Measurements from ENCODE around the gene SDCBP2. TPM values are rescaled to one million over a fixed set of nuclear protein-coding genes. Genes with fewer than 3 reads are reported as not detected.

SDCBP2 gene
- total RNA-seq, 1 experiment from 2014 or later, result 1.5 TPM

DNA sequence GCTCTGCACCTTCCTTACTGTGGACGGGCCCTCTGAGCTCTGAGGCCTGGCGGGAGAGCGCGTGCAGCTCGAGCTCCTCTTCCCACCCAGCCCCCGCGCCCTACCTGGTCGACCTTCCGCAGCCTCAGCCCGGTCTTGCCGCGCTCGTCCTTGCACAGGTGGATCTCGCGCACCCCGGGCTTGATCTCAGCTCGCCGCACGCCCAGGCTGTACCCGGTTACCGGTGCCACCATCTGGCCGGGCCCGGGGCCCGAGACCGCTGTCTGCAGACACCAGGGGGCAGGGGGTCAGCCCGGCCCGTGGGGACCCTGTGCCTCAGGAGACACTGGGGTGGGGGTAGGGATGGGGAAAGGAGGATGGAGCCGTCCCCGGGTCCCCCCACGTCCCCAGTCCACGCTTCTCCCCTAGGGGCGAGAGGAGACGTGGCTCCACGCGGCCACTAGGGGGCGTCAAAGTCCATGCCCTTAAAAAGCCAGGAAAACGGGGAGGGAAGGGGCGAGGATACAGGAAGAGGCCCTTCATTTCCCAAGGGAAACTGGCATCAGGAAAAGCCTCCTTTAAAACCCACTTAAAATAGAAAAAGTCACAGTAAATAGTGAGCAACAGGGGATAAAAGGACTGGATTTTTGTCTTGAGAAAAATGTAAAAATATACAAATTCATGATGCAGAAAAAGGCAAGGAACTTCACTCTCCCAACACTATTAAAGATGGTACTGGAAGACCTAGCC lies 15.5 kb downstream of the SDCBP2 start:
- DNase-seq (ENCODE audit: low read depth), result peak; percentile 74

DNA sequence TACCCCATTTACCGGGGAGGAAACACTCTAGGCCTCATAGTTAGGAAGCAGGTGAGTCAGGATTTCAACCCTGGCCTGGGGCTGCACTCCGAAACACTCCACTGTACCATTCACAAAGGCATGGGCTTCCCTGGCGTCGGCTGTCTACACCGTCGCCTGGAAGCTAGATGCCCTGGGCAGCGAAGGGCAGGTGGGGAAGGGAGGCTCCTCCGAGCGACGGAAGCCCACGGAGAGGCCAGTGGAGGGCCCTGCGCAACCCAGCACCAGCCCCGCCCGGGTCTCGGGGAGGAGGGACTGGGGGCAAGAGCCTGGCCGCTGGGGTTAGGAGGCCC lies 16.1 kb downstream of the SDCBP2 start:
- no peak for DNase-seq (ENCODE audit: low read depth)

DNA sequence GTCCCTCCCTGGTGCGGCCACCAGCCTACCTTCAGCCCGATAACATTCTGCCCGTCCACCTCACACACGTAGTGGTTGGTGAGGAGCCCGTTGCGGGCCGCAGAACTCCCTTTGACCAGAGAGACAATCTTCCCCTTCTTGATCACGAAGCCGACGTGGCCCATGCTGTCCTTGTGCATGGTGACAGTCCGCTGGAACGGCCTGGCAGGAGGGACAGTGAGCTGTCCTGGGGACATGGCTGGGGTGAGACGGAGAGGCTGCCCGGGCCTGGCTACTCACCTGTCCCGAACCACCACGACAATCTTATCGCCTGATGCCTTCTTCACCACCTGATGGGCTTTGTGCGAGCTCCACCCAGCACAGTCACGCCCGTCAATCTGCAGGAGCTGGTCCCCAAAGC lies 16.6 kb downstream of the SDCBP2 start:
- DNase-seq (ENCODE audit: low read depth), result no peak

DNA sequence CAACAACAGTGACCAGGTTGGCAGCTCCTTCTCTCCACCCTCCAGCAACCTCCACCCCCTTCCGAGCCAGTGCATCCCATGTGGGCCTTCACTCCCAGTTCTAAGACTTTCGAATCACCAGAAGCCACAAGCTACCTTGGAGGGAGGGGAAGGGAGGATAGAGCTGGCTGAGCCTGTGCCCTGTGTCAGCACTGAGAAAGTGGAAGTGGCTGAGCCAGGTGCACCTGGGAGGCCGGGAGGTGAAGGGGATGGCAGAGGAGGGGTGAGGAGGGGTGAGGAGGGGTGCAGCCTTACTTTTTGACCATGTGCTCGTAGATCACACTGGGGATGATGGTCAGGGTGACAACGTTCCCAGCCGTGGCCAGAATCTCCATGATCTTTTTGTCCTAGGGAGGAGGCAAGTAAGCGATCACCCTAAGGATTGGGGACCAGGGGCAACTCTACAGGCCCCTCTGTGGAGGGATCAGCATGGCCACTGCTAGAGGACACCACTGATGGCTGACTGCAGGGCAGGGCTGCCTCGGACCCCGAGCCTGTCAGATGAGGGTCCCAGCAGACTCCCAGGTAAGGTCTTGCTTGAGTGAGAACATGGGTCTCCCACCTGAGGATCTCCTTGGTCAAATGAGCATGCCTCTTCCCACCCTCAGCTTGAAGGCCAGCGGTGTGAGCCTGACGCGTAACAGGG lies 18.3 kb downstream of the SDCBP2 start:
- DNase-seq (ENCODE audit: low read depth), result no peak

DNA sequence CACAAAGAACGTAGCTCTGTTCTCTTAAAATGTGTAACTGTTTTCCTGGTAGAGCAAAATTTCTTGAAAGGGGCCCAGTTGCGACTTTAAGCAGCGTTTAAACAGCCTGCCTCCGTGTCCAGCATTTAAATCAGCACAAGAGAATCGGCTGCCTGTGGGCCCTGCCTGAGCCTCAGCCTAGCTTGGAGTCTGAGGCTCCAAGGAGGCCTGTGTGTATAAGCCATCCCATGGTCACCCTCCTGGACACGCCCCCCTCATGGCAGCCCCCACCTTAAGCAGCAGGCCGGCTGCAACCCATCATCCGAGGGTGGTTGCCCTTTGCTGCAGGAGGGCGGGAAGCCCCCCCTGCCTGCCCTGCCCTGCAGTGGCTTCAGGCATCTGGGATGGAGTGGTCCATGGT lies 18.9 kb downstream of the SDCBP2 start:
- DNase-seq (ENCODE audit: low read depth), result no peak

DNA sequence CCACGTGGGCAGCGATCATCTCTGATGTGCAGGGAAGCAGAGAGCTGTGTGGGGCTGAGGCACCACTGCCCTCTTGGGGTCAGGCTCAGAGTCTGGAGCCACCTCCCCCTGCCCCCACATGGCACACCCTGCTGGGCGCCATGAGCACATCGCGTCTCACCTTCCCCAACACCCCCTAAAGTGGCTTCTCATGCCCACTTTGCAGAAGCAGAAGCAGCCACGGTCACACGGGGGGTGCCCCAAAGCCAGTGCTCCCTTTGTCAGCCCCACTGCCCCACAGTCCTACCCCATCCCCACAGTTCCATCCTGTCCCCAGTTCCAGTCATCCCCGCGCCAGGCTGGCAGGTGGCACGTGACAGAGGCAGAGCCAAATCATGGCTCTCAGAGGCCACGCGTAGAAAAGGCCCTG lies 19.5 kb downstream of the SDCBP2 start:
- no peak for DNase-seq (ENCODE audit: low read depth)

DNA sequence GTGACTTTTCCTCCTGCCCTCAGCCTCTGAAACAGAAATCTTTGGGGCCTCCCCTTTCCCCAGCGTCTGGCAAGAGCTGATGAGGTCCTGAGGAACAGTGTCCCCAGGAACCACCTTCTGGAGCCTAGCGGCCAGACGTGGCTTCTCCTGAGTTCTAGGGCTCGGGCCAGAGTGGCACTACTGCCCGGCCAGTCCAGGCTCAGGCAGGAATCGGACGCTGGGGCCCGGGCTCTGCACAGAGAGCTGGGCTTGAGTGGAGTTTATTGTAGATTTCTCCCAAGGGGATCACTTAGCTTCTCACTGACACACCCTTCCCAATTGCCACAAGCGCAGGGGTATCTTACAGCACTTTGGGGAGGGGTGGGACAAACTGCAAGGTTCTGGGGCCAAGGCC lies 20.2 kb downstream of the SDCBP2 start:
- no peak for DNase-seq (ENCODE audit: low read depth)

DNA sequence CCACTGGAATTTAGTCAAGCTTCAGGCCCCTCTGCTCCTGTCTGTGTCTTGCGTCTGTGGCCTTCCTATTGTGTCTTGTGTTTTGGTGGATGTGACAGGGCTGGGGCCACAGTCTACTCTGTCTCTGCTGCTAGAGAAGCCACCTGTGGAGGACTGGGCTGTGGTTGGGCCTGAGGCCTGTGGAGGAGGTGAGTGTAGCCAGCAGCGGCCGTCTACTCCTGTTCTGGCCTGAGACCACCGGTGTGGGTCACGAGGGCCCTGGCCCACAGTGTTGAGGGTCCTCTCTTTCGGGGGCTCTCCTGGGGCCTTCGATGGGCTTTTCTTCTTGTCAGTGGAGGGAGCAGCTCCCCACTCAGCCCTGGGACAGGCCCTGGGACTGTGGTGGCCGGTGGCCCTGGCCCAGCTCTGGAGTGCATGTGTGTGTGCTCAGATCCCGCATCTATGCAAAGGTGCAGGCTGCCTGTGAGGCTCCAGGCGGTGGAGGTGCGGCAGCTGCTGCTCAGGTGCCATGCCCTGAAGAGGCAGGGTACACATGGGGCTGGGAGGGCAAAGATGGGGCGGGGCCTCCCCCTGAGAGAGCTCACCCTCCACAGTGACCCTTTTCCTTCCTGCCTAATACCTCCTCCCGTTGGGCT lies 20.8 kb downstream of the SDCBP2 start:
- DNase-seq (ENCODE audit: low read depth), result no peak

DNA sequence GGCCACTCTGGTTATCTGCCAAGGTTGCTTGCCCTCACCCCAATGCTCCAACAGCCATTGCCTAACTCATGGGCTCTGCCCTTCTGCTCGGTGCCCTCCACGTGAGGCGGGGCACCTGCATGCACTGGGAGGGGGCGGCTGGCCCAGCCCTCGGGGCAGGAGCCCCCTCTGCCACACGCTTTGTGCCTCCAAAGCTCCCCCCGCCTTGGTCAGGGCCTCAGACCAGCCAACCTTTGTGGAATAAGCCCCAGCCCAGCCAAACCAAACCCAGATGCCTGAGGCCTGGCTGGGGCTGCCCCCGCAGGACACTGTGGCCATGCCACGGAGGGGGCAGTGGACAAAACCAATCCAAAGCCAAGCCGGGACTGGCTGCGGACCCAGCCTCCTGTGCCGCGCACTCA lies 21.4 kb downstream of the SDCBP2 start:
- no peak for DNase-seq (ENCODE audit: low read depth)

DNA sequence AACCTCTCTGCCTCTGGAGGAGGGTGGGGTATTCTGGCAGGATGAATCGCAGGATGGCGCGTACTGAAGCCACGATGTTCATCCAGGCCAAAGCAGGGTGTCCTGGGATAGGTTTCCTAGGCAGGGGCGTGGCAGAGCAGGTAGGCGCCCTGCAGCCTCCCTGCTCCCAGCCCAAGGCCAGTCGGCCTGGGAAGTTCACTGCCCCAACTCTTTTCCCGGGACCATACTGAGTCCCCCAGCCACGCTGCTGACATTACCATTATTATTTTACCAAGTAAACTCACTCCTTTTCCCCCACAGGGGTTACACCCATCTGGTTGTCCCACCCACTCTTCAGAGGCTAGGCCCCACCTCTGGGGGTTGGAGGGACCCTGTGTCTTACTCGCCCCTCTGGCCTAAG lies 21.8 kb downstream of the SDCBP2 start:
- DNase-seq (ENCODE audit: low read depth), result no peak

DNA sequence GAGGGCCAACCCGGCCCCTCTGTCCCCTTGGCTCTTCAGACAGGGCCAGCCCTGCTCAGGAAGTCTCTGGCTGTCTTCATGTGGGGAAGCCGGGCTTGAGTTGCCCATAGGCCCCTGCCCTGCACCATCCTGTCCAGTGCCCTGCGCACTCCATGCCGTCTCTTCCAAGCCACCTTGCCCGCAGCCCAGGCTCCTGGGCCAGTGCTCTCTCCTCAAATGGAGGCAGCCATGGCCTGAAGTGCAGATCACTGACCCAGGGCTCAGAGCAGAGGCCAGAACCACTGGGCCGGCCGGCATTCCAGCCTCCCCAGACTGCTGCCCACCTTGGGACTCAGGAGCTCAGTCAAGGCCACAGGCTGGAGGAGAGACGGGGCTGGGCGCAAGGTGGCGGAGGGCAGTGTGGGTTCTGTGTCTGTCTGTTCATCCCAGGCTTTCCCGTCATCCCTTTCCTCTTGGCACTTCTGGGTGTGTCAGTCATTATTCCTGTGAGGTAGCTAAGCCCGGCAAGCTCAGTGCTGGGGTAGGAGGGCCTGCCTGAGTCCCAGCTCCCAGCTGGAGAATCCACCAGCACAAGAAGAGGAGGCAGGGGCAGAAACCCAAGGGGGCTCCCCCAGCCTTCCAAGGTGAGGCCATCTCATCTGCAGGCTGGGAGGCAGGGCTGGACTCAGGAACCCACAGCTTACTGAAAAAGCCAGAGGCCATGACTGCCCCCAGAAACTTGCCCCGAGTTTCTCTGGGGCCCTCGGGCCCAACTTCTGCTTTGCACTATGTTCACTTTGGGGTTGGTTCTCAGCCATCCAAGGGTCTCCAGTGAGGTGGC lies 22.4 kb downstream of the SDCBP2 start:
- DNase-seq (ENCODE audit: low read depth), result no peak

DNA sequence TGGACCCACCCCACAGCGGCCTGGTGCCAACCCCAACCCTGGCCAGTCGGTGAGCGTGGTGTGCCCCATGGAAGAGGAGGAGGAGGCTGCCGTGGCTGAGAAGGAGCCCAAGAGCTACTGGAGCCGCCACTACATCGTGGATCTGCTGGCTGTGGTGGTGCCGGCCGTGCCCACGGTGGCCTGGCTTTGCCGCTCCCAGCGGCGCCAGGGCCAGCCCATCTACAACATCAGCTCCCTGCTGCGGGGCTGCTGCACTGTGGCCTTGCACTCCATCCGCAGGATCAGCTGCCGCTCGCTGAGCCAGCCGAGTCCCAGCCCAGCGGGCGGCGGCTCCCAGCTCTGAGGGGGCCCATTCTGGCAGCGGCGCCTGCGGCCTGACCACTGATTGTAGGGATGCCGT lies 23.2 kb downstream of the SDCBP2 start:
- no peak for DNase-seq (ENCODE audit: low read depth)

DNA sequence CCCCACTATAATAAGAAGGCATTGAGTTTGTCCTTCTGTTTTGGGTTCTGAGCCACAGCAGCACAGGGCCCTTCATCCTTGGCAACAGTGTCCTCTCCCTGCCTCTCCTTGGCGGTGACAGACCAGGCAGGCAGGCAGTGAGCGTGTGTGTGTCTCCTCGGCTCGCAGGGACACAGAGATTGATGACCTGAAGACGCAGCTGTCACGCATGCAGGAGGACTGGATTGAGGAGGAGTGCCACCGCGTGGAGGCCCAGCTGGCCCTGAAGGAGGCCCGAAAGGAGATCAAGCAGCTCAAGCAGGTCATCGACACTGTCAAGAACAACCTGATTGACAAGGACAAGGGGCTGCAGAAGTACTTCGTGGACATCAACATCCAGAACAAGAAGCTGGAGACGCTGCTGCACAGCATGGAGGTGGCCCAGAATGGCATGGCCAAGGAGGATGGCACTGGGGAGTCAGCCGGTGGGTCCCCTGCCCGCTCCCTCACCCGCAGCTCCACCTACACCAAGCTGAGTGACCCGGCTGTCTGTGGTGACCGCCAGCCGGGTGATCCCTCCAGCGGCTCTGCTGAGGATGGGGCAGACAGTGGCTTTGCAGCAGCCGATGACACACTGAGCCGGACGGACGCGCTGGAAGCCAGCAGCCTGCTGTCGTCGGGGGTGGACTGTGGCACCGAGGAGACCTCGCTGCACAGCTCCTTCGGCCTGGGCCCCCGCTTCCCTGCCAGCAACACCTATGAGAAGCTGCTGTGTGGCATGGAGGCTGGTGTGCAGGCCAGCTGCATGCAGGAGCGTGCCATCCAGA lies 24.0 kb downstream of the SDCBP2 start:
- no peak for DNase-seq (ENCODE audit: low read depth)

DNA sequence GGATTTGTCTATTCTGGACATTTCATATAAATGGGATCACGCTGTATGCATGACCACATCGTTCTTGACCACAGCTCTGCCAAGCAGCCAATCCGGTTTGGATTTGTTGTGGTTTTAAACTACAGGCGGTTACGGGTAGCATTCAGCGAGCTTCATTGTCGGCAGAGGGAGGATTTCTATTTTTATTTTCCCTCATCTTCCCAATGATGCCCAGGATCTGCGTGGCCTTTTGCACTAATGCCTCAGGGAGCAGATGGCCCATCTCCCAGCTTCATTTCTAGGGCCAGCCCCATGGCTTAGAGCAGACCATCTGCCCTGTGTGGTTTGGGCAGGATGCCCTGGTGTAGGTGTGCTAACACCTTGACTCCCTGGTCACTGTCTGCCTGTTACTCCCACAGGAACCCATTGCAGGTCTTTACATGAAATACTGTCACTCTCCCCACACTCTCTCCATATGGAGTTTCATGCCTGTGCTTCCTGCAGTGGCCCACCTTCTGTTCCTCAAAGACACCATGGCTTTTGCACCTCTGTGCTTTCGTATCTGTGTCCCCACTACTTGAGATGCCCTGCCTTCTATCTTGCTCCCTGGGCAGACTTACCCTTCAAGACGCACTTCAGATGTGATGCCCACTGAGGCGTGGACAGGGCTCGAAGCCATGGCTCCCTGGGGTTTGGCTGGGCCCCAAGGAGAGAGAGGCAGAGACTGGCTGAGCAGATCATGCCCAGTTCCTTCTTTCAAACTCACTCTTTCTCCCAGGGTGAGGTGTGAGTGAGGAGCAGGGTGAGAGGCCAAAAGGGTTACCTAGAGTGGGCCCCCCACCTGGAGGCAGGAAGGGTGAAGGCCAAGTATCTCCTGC lies 26.0 kb downstream of the SDCBP2 start:
- DNase-seq (ENCODE audit: low read depth), result peak; percentile 94

DNA sequence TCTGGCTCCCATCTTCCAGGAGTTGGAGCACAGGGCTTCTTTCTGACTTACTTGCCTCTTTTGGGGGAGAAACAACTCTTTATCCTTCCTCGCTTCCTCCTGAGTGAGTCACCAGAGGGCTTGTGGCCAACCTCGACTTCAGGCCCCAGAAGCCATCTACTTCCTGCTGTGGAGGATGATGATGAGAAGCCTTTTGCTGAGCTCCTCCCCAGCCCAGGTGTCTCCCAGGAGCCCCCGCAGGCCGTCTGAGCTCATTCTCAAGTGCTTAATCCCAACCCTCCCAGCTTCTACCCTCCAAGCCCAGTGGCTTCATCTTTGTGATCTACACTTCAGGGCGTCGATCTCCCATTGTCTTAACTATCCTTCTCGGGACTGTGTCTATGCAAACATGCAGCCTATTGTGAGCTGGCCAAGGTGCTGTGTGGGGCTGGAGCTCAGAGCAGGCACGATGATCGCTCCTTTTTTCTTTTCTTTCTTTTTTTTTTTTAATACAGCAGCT lies 27.9 kb downstream of the SDCBP2 start:
- DNase-seq (ENCODE audit: low read depth), result peak; percentile 35

DNA sequence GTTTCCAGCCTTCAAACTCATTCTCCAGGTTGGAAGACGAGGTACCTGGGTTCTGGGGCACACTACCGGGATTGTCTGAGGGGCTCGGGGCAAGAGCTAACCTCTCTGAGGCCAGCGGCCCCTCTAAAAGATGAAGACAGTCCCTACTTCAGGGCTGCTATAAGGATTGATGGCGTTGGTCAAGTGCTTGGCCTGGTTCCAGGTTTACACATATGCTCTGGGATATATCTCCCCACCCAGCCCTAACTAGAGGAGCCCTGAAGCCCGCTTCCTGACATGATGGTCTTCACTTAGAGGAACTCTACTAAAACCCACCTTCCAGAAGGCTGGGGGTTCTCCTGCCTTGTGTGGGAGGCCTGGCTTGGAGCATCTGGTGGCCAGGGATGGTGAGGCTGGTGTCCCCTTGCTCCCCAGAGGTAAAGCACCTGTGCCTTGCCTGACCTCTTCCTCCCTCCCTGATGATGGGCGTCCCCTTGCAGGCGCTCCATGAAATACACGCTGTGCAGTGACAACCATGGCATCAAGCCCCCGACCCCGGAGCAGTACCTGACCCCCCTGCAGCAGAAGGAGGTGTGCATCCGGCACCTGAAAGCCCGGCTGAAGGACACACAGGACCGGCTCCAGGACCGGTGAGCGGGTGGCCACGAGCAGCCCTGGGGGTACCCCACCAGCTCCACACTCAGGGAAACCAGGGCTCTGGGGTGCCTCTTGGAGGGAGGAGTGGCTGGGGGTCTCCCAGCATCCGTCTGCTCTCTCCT lies 28.7 kb downstream of the SDCBP2 start:
- DNase-seq (ENCODE audit: low read depth), result no peak

DNA sequence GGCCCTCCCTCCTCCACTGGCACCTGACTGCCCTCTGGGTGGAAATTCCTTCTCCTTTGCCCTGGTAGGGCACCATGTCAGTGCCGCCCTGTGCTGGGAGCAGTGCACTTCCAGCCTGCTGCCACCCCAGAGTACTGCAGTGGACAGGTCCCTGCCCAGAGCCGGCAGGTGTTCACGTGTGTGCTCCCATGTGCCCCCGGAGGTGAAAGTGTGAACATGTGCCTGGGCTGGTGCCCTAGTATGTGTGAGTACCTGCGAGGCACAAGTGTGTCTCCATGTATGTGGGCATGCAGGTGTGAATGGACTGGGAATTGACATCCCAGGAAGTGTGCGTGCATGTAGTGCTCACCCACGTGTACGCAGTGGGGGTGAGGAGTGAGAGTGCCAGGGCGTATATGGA lies 29.4 kb downstream of the SDCBP2 start:
- DNase-seq (ENCODE audit: low read depth), result no peak

DNA sequence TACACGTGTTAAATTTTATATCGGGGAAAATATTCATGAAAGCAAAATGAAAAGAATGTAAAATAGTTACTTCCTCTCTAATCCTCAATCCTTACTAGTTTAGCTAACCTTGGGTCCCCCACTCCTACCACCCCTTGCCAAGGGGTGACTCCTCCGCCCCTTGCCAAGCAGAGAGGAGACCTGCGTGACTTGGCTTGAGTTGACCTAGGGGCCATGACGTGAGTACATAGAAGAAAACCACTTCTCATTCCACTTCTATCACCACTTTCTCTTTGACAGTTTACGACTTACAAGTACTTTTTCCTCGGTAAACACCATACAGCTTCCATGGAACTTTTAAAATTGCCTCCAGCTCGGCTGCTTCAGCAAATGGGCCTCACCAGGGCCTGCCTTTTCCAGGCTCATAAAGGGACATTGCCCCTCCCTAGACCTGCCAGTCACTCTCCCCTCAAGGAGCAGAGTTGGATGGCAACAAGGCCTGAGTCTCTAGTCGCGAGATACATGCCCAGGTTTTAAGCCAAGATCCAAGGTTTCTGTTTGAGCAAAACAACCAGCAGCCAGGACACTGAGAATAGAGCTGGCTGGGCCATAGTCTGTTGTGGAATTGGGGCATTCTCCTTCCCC lies 29.9 kb downstream of the SDCBP2 start:
- DNase-seq (ENCODE audit: low read depth), result no peak

DNA sequence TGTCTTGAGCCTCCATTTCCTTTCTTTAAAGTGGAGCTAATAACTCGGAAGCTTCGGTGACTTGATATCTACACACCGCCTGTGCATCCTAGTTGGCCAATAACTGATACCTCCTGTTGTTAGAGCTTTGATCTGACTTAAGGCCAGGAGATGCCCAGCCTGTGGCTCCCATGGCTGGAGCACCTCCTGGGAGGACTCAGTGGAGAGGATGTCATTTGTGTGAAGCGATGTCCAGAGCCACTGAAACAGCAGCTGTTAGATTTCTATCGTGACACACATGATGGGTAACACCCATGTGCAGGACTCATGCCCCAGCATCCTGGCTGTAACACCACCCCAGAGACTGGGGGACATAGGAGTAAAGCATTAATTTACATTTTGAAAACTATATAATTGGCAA lies 30.8 kb downstream of the SDCBP2 start:
- no peak for DNase-seq (ENCODE audit: low read depth)

Data from LHCN-M2 (cell line).